Measurements from ENCODE around the gene TTLL6. TPM values are rescaled to one million over a fixed set of nuclear protein-coding genes. Genes with fewer than 3 reads are reported as not detected.
"Not testable (repeated sequence)": the region's sequence is repeated elsewhere in the genome, so short reads cannot be mapped to it uniquely, and the experiment has no call there.

Gene TTLL6
- total RNA-seq, 1 donor: 1.1 TPM

GRCh38 chr17:48816438-48816773, 623 bp downstream of the TTLL6 start:
- no peak for DNase-seq (ENCODE audit: low read depth in 2 of 3, low spot score in 2 of 3)

GRCh38 chr17:48815311-48815710, 1.7 kb downstream of the TTLL6 start:
- DNase-seq (ENCODE audit: low read depth in 2 of 3, low spot score in 2 of 3): no peak

- DNase-seq (ENCODE audit: low read depth in 2 of 3, low spot score in 2 of 3): peak in 2 of 3 donors; percentile 53 to 78
These were observed 2.5 kb downstream of the TTLL6 start for GRCh38 chr17:48814504-48814903.

- DNase-seq (ENCODE audit: low read depth in 2 of 3, low spot score in 2 of 3): no peak
These were observed 5.0 kb downstream of the TTLL6 start for GRCh38 chr17:48812001-48812400.

GRCh38 chr17:48809182-48809581, 7.8 kb downstream of the TTLL6 start:
- no peak for DNase-seq (ENCODE audit: low read depth in 2 of 3, low spot score in 2 of 3)

DNA sequence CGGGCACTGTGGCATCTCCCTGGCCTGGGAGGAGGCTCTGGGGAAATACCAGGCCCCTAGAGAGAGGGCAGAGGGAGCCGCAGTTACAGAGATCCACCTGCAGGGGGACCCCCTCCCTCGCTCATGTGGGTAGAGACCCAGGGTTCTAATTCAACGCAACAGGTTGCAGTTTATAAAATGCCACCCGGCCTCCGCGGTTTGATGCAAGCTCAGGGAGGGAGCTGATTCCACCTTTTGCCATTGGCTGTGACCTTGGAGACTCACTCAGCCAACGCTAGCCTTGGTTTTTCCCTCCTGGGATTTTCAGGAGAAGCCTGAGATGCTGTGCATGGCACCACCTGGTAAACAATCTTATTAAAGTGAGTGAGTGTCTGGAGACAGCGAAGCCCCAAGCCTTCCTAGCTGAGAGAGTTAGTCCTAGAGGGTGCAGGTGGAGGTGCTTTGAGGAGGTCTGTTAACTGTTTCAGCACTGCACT, 12.1 kb downstream of the TTLL6 start:
- DNase-seq (ENCODE audit: low read depth in 2 of 3, low spot score in 2 of 3): peak; percentile 41 to 71 (median 49)

DNA sequence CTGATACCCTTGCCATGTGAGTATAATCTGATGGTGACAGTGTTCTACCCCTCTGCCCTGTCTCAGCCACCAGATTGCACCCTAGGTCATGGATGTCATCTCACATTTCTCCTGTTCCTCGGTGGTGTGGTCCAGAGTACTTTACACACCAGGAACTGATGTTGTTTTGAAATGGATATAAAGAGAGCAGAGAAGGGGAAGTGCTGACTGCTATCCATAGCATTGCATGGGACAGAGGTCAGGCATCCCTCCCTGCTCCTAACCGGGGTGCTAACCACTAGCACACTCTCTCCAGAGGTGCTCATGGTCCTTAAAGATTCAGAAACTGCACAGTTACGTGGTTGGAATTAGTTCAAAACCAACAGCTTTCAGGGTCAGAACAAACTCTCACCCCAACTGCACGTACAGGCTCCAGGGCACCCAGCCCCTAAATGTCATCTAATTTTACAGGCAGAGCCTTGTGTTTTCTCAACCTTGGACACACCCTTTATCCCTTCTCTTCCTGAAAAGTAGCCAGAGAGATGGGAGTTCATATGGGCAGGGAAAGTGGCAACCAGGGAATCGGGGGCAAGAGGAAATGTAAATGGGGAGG, 16.3 kb downstream of the TTLL6 start:
- no peak for DNase-seq (ENCODE audit: low read depth in 2 of 3, low spot score in 2 of 3)

DNA sequence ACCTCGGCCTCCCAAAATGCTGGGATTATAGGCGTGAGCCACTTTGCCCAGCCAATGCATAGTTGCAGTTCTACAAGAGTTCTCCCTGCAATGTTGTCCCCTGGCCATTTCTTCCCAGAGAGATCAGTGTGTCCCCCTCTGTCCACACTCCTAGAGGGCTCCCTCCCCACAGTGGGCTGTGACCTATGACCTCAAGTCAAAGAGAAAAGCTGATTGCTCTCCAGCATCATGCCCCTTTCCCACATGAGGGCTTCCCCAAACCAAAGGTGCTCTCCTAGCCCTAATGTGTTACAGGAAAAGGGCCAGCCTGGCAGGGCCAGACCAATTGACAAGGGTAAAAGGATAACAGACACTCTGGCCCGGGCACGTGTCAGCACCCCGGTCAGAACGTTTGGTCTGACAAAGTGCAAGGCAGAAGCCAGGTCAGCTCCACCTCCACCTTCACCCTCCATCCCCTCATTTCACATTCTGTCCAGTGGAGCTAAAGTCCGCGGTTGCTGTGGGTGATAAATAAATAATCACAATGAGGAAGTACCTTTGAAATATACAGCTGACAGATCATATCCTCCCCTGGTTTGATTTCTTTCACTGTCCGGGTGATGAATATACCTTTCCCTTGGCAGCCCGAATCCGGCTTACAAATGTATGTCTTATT, 17.8 kb downstream of the TTLL6 start:
- DNase-seq (ENCODE audit: low read depth in 2 of 3, low spot score in 2 of 3): peak in 1 of 3 donors; percentile 33

- DNase-seq (ENCODE audit: low read depth in 2 of 3, low spot score in 2 of 3): not testable (repeated sequence)
These were observed 20.9 kb downstream of the TTLL6 start for GRCh38 chr17:48796163-48796522.

DNA sequence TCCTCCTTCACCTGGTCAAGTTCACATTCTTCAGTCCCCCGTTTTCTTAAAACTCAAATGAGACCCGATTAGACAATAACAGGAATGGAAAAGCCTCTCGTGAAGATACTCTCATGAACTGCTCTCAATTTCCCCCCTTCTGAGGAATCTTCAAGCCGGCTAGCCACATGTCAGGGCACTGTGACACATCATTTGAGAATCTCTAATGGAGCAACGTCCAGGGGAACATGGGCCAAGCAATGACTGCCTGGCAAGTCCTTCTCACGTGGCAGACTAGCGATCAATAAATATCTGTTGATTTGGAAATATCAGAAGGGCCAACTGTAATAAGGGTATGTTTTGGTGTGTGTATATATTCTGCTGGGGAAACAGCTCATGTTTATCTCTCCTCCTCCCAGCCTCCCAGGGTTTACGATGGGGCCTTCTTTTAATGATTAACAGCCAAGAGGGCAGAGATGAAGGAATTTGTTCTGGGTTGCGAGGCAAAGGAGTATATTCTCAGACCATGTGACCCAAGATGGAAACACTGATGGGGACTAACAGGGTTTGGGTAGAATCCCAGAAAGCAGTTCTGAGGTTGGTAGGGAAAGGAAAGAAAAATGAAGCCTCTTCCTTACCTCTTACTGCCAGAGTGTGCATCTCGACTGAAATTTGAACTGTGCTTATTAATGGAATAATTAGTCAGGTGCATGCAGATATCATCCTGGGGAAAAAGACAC, 21.4 kb downstream of the TTLL6 start:
- DNase-seq (ENCODE audit: low read depth in 2 of 3, low spot score in 2 of 3): no peak

GRCh38 chr17:48792033-48792798, 24.8 kb downstream of the TTLL6 start:
- no peak for DNase-seq (ENCODE audit: low read depth in 2 of 3, low spot score in 2 of 3)

DNA sequence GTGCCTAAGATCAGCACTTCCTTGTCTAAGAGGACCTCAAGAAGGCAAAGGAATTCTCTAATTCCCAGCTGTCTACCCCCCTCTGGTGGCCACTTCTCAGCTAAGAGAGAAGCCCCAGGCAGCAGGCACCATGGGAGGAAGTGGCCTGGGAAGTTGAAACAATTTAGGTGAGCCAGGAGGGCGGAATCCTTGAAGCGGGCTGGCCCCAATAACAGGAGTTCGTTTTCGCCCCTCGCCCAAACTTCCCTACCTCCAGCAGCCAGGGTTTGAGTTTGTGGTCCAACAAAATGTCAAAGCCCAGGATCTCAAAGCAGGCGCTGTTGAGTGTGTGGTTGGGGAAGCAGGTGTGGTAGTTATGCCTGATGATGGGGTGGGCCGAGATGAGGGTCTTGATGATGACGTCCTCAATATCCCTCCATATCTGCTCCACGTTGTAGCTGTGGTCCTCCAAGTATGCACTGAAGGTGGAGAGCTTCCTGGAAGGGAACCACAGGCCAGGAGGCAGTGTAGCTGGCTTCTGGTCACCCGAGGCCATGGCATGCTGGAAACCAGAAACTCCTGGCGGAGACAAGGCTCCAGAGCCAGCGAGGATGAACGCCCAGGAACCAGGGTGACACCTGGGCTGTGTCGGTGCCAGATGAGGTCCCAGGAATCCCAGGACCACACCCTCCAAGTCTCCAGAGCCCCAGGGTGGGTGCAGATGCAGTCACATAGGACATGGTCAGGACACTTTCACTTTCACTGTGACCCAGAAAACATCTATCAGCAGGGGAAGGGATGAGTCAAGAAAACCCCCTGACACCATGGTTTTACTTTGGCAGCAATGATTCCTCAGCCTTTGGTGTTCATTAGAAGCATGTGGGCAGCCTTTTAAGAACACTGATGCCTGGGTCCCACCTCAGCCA, 25.6 kb downstream of the TTLL6 start:
- DNase-seq (ENCODE audit: low read depth in 2 of 3, low spot score in 2 of 3): peak in 2 of 3 donors; percentile 54 to 69

DNA sequence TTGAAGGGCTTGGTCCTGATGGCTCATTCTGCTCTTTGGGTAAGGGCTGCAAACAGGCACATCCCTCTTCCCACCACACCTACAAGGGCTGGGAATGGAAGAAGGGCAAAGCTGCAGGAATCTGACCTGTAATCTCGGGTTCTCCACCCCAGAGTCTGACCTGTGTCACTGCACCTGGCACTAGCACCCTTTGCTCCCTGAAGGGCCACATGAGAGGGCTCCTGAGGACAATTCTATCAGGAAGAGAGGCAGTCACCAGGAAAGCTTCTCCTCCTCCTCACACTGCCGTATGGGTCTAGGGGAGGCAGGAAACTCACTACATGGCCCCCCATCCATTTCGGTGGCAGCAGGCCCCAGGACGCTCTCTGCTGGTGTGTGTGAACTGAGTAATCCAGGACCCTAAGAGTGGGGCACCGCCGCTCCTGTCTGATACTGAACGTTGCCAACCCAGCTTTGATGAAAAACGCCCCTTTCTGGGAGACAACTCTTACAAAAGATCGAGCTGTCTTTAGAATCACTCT, 26.4 kb downstream of the TTLL6 start:
- no peak for DNase-seq (ENCODE audit: low read depth in 2 of 3, low spot score in 2 of 3)

- no peak for DNase-seq (ENCODE audit: low read depth in 2 of 3, low spot score in 2 of 3)
These were observed 29.2 kb downstream of the TTLL6 start for GRCh38 chr17:48787828-48788227.

DNA sequence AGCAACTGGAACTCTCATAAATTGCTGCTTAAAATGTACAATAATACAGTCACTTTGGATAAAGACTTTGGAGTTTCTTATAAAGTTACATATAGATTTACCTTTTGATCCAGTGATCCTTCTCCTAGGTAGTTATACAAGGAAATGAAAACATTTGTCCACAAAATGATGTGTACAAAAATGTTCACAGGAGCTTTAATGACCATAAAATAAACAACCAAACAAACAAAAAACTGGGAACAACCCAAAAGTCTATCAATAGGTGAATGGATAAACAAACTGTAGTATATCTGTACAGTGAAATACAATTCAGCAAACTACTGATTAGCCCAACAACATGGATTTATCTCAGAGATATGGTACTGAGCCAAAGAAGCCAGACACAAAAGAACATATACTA, 37.6 kb downstream of the TTLL6 start:
- DNase-seq (ENCODE audit: low read depth in 2 of 3, low spot score in 2 of 3): no peak

DNA sequence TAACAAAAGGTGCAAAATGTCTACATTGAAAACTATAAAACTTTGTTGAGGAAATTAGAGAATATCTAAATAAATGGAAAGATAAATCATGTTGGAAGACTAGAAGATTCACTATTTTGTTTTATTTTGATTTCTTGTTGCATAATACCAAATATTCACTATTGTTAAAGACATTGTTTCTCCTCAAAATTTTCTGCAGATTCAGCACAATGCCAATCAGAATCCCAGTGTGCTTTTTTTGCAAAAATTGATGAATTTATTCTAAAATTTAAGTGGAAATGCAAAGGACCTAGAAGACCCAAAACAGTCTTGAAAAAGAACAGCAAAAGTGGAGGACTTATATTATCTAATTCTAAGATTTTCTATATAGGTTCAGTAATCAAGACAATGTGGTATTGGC, 40.4 kb downstream of the TTLL6 start:
- no peak for DNase-seq (ENCODE audit: low read depth in 2 of 3, low spot score in 2 of 3)

GRCh38 chr17:48773245-48773644, 43.8 kb downstream of the TTLL6 start:
- no peak for DNase-seq (ENCODE audit: low read depth in 2 of 3, low spot score in 2 of 3)

DNA sequence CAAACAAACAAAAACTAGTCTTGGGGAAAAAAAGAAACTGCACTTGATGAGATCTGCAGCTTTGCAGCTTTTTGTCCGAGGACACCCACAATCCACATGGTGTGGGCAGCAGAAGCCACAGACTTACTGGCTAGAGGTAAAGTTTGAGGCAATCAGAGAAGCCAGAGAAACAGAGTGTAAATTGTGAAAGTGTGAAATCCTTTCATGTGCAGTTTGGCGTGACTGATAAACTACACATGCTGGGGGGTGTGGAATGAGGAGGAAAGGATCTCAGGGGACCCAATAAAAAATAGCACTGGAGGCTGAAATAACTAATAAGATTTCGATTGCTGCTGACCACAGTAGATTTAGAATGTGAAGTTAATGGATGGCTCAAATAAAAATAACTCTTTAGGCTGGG, 46.1 kb downstream of the TTLL6 start:
- no peak for DNase-seq (ENCODE audit: low read depth in 2 of 3, low spot score in 2 of 3)

- DNase-seq (ENCODE audit: low read depth in 2 of 3, low spot score in 2 of 3): no peak
These were observed 47.9 kb downstream of the TTLL6 start for GRCh38 chr17:48769009-48769675.

Measured in hematopoietic multipotent progenitor cell (in vitro differentiated cells).